ENCODE measurements around the gene LEF1. TPM values are rescaled to one million over a fixed set of nuclear protein-coding genes. Genes with fewer than 3 reads are reported as not detected.
"Not testable (repeated sequence)": the region's sequence is repeated elsewhere in the genome, so short reads cannot be mapped to it uniquely, and the experiment has no call there.

LEF1 gene
- total RNA-seq, 1 experiment from 2014 or later: 2.8 TPM

DNA sequence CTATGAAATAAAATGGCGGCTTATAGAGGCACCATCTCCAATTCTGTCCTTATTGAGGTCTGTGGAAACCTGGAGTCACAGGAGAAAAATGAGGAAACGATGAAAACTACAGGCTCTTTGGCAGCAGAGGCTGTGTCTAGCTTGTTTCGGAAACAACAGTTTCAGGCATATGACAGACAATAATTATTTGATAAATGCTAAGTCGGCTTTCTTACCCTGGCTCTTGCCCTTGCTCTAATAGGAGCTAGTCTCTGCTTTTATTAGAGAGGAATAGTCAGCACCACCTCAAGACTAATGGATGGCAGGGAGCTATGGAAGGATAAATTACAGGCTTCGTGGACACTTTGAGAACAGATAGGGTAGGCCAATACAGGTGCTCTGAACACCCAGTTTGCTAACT lies 154.8 kb downstream of the LEF1 start:
- Histone ChIP-seq H4K20me1 (ENCODE audit: insufficient read depth) (no peaks in the 10 kb centered on the region), H3K36me3 (ENCODE audit: low read depth) (no peaks in the 10 kb centered on the region), H3K27me3 (ENCODE audit: insufficient read depth, low read depth) (no peaks in the 10 kb centered on the region), H2AFZ (no peak overlapping the region), H3K79me2 (ENCODE audit: low read depth) (no peaks in the 10 kb centered on the region), H3K4me2 (no peak overlapping the region), H3K9me2 (ENCODE audit: insufficient read depth) (no peaks in the 10 kb centered on the region), H3K4me3 (no peak overlapping the region), H3K27ac (no peak overlapping the region), H3K4me1 (replicated peaks; ENCODE audit: insufficient read depth) (peaks cover 3% of the 10 kb centered on the region), H3K9me3 (ENCODE audit: insufficient read depth, low read depth) (no peaks in the 10 kb centered on the region), H3F3A (ENCODE audit: insufficient read depth, low read depth) (no peaks in the 10 kb centered on the region)
- ChIA-PET CTCF (no interaction called here), POLR2A (ENCODE audit: unreplicated experiment) (no interaction called here)
- no peak for TF ChIP-seq EZH2 (IDR thresholded peaks at IDR 0.05; ENCODE audit: low read depth)
- TF ChIP-seq, protein P1, sequence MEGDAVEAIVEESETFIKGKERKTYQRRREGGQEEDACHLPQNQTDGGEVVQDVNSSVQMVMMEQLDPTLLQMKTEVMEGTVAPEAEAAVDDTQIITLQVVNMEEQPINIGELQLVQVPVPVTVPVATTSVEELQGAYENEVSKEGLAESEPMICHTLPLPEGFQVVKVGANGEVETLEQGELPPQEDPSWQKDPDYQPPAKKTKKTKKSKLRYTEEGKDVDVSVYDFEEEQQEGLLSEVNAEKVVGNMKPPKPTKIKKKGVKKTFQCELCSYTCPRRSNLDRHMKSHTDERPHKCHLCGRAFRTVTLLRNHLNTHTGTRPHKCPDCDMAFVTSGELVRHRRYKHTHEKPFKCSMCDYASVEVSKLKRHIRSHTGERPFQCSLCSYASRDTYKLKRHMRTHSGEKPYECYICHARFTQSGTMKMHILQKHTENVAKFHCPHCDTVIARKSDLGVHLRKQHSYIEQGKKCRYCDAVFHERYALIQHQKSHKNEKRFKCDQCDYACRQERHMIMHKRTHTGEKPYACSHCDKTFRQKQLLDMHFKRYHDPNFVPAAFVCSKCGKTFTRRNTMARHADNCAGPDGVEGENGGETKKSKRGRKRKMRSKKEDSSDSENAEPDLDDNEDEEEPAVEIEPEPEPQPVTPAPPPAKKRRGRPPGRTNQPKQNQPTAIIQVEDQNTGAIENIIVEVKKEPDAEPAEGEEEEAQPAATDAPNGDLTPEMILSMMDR (conservative IDR thresholded peaks at IDR 0.05): no peak
- no TSS peak for BruUV-seq (replicated peaks)
- intact Hi-C loops (cut with micrococcal nuclease; ENCODE audit: unreplicated experiment): no loop called here
- DNase-seq: no peak

DNA sequence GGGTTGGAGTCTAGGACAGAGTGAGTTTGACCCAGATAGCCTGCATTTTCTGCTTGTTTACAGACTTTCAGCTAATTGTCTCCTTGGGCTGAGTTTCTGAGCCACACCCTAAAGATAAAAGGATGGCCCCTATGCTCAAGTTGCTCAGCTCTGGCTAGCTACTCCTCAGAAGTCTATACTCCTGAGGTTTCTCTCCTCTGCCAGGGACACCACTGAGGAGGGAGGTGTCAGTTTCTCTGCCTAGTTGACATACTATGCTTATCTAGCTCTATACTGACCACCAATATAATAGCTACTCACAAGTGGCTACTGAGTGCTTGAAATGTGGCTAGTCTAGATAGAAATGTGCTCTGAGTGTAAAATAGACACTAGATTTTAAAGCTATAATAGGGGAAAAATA lies 155.4 kb downstream of the LEF1 start:
- CTCF ChIA-PET: interaction anchor here (0.6 kb wide), 1 partner anchor 276 kb away, joined by 3 read pairs; no protein-coding TSS in a partner anchor
- Histone ChIP-seq H3K9me2 (ENCODE audit: insufficient read depth) (no peaks in the 10 kb centered on the region), H4K20me1 (ENCODE audit: insufficient read depth) (no peaks in the 10 kb centered on the region), H3K27me3 (ENCODE audit: insufficient read depth, low read depth) (no peaks in the 10 kb centered on the region), H2AFZ (no peak overlapping the region), H3K4me3 (no peak overlapping the region), H3F3A (ENCODE audit: insufficient read depth, low read depth) (no peaks in the 10 kb centered on the region), H3K4me1 (replicated peaks; ENCODE audit: insufficient read depth) (peaks cover 9% of the 10 kb centered on the region), H3K4me2 (no peak overlapping the region), H3K27ac (no peak overlapping the region), H3K9me3 (ENCODE audit: insufficient read depth, low read depth) (no peaks in the 10 kb centered on the region), H3K79me2 (ENCODE audit: low read depth) (no peaks in the 10 kb centered on the region), H3K36me3 (ENCODE audit: low read depth) (no peaks in the 10 kb centered on the region)
- no TSS peak for BruUV-seq (replicated peaks)
- POLR2A ChIA-PET (ENCODE audit: unreplicated experiment): no interaction called here
- no peak for TF ChIP-seq EZH2 (IDR thresholded peaks at IDR 0.05; ENCODE audit: low read depth)
- TF ChIP-seq, protein P1 (conservative IDR thresholded peaks at IDR 0.05): no peak
- intact Hi-C loops (cut with micrococcal nuclease; ENCODE audit: unreplicated experiment): no loop called here
- DNase-seq: no peak

DNA sequence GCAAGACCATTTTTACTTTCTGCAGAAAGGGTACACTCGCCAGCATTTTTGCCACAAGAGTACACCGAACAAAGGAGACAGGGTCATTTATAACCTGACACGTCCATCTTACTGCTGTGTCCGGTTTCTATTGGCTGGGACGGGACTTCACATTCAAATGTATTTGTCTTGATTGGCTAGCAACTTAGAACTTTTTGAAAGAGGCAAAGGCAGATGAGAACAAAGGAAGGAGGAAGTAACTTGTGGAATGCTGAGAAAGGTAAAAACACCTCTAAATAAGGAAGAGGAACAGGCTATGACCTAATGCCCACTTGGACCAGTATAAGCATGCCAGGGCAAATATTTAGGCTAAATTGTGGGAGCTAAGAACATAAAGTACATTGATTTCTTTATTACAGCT lies 156.3 kb downstream of the LEF1 start:
- BruUV-seq (replicated peaks); H4K20me1 ChIP-seq (ENCODE audit: insufficient read depth); POLR2A ChIA-PET (ENCODE audit: unreplicated experiment); H2AFZ ChIP-seq; H3K4me2 ChIP-seq; H3F3A ChIP-seq (ENCODE audit: insufficient read depth, low read depth); H3K4me3 ChIP-seq; intact Hi-C loops (cut with micrococcal nuclease; ENCODE audit: unreplicated experiment); H3K9me3 ChIP-seq (ENCODE audit: insufficient read depth, low read depth); H3K27me3 ChIP-seq (ENCODE audit: insufficient read depth, low read depth); CTCF ChIA-PET; H3K9me2 ChIP-seq (ENCODE audit: insufficient read depth); H3K79me2 ChIP-seq (ENCODE audit: low read depth); H3K27ac ChIP-seq; DNase-seq; H3K36me3 ChIP-seq (ENCODE audit: low read depth): not testable (repeated sequence)
- peaks cover 10% of the 10 kb centered on the region for H3K4me1 ChIP-seq (replicated peaks; ENCODE audit: insufficient read depth)

DNA sequence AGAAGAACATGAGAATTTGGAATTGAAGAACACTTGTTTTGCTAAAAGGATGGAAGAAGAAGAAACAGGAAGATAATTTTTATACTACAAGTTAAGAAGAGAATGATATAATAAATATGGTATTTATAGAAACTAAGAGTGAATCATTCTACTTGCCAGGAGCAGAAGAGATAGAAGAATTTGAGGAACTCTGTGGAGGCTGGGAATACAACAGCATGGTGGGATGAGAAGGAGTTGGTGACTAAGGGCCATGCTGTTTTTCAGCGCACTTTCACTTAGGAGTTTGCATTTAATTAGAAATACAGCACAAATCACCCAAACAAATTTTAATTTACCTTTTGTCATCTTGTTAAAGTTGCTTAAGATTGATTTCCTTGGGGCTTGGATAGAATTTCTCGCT lies 158.6 kb downstream of the LEF1 start:
- Histone ChIP-seq H3K4me1 (replicated peaks; ENCODE audit: insufficient read depth) (peaks cover 10% of the 10 kb centered on the region), H3K9me3 (ENCODE audit: insufficient read depth, low read depth) (no peaks in the 10 kb centered on the region), H2AFZ (no peak overlapping the region), H3K36me3 (ENCODE audit: low read depth) (no peaks in the 10 kb centered on the region), H3K27ac (no peak overlapping the region), H4K20me1 (ENCODE audit: insufficient read depth) (no peaks in the 10 kb centered on the region), H3K79me2 (ENCODE audit: low read depth) (no peaks in the 10 kb centered on the region), H3F3A (ENCODE audit: insufficient read depth, low read depth) (no peaks in the 10 kb centered on the region), H3K4me2 (no peak overlapping the region), H3K27me3 (ENCODE audit: insufficient read depth, low read depth) (no peaks in the 10 kb centered on the region), H3K9me2 (ENCODE audit: insufficient read depth) (no peaks in the 10 kb centered on the region), H3K4me3 (no peak overlapping the region)
- TF ChIP-seq, protein P1 (conservative IDR thresholded peaks at IDR 0.05): no peak
- TF ChIP-seq EZH2 (IDR thresholded peaks at IDR 0.05; ENCODE audit: low read depth): no peak
- intact Hi-C loops (cut with micrococcal nuclease; ENCODE audit: unreplicated experiment): no loop called here
- no peak for DNase-seq
- CTCF ChIA-PET: no interaction called here
- POLR2A ChIA-PET (ENCODE audit: unreplicated experiment): no interaction called here
- no TSS peak for BruUV-seq (replicated peaks)
